ENCODE measurements around the gene INTS3.

The INTS3 gene, protein sequence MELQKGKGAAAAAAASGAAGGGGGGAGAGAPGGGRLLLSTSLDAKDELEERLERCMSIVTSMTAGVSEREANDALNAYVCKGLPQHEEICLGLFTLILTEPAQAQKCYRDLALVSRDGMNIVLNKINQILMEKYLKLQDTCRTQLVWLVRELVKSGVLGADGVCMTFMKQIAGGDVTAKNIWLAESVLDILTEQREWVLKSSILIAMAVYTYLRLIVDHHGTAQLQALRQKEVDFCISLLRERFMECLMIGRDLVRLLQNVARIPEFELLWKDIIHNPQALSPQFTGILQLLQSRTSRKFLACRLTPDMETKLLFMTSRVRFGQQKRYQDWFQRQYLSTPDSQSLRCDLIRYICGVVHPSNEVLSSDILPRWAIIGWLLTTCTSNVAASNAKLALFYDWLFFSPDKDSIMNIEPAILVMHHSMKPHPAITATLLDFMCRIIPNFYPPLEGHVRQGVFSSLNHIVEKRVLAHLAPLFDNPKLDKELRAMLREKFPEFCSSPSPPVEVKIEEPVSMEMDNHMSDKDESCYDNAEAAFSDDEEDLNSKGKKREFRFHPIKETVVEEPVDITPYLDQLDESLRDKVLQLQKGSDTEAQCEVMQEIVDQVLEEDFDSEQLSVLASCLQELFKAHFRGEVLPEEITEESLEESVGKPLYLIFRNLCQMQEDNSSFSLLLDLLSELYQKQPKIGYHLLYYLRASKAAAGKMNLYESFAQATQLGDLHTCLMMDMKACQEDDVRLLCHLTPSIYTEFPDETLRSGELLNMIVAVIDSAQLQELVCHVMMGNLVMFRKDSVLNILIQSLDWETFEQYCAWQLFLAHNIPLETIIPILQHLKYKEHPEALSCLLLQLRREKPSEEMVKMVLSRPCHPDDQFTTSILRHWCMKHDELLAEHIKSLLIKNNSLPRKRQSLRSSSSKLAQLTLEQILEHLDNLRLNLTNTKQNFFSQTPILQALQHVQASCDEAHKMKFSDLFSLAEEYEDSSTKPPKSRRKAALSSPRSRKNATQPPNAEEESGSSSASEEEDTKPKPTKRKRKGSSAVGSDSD

GRCh38 chr1:153727463-153728304 is at the start of gene INTS3:
TSS of gene INTS3 (plus strand) at chr1:153728050. CDS start at chr1:153728635, 585 bp downstream.
- peak; percentile 100 for DNase-seq (ENCODE audit: low read depth, low spot score)

- peak; percentile 50 for DNase-seq (ENCODE audit: low read depth, low spot score)
These were observed 49.1 kb upstream of the INTS3 start, which contains the start of gene NPR1 for GRCh38 chr1:153678519-153679336. TSS of gene NPR1 (plus strand) at chr1:153678688. CDS start at chr1:153679109, 421 bp downstream.

DNA sequence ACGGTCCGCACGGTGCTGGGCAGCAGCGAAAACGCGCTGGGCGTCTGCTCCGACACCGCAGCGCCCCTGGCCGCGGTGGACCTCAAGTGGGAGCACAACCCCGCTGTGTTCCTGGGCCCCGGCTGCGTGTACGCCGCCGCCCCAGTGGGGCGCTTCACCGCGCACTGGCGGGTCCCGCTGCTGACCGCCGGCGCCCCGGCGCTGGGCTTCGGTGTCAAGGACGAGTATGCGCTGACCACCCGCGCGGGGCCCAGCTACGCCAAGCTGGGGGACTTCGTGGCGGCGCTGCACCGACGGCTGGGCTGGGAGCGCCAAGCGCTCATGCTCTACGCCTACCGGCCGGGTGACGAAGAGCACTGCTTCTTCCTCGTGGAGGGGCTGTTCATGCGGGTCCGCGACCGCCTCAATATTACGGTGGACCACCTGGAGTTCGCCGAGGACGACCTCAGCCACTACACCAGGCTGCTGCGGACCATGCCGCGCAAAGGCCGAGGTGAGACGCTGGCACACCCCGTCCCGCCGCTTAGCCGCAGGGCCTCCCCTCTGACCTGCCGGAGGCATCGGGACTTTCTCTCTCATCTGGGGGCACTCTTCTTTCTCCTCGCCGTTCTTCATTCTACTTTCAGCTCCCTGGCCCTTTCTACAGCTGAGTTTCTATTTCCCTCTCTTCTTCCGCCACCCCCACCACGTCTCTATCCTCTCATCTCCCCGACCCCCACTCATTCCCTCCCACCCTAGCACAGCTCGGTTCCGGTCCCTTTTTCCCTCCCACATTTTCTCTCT is 48.3 kb upstream of the INTS3 start:
- DNase-seq (ENCODE audit: low read depth, low spot score): peak; percentile 42

DNA sequence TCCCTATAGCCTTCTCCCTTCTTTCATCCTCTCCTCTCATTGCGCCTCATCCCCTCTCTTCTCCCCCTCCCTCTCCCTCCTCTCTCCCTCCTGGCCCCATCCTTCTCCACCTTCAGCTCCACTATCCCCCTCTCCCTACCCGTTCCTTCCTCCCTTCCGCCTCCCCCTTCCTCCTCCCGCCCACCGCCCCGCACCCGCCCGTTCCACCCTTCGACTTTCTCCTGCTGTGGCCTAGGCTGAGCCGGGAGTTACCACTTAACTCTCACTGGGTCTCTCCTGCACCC is 47.8 kb upstream of the INTS3 start:
- DNase-seq (ENCODE audit: low read depth, low spot score): no peak

DNA sequence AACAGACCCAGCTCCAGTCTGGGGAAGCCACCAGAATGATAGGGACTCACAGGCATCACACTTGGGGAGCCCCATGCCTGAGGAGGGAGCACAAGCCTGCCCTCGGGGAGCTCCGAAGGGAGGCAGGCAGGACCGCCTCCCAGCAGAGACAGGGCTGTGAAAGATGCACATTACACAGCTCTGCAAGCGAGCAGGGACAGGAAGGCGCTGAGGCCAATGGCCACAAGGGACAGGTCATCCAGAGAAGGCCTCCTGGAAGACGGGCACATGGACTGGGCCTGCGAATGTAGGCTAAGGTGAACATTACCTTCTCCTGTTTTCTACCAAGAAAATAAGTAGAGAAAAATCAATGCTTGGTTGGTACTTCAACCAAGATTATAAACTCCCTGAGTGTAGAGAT is 45.1 kb upstream of the INTS3 start:
- no peak for DNase-seq (ENCODE audit: low read depth, low spot score)

GRCh38 chr1:153683854-153684253 is 44.0 kb upstream of the INTS3 start:
- DNase-seq (ENCODE audit: low read depth, low spot score): no peak

GRCh38 chr1:153684892-153685291 is 43.0 kb upstream of the INTS3 start:
- DNase-seq (ENCODE audit: low read depth, low spot score): no peak

DNA sequence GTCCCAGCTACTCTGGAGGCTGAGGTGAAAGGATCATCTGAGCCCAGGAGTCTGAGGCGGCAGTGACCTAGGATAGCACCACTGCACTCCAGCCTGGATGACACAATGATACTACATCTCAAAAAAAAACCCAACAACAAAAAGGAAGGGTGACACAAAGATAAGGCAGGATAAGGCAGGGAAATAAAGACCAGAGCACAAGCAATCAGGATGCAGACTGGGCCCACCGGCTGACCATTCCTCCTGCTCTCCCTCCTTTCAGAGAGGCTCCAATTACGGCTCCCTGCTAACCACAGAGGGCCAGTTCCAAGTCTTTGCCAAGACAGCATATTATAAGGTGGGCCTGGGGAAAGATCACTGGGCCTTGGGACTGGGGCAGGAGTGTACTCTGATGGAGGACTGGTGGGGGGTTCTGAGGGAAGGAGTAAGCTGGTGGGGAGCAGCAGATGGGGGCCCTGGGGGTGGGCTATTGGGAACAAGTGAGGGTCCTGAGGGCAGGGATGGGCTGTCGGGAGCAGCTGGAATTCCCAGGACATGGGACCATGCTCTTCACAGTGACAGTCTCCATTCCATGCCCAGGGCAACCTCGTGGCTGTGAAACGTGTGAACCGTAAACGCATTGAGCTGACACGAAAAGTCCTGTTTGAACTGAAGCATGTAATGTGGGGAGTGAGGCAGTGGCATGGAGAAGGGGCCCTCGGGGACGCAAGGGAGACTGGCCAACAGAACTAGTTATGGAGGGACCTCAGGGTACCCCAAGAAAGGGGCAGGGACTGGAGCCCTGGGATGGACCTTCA is 42.1 kb upstream of the INTS3 start:
- no peak for DNase-seq (ENCODE audit: low read depth, low spot score)

DNA sequence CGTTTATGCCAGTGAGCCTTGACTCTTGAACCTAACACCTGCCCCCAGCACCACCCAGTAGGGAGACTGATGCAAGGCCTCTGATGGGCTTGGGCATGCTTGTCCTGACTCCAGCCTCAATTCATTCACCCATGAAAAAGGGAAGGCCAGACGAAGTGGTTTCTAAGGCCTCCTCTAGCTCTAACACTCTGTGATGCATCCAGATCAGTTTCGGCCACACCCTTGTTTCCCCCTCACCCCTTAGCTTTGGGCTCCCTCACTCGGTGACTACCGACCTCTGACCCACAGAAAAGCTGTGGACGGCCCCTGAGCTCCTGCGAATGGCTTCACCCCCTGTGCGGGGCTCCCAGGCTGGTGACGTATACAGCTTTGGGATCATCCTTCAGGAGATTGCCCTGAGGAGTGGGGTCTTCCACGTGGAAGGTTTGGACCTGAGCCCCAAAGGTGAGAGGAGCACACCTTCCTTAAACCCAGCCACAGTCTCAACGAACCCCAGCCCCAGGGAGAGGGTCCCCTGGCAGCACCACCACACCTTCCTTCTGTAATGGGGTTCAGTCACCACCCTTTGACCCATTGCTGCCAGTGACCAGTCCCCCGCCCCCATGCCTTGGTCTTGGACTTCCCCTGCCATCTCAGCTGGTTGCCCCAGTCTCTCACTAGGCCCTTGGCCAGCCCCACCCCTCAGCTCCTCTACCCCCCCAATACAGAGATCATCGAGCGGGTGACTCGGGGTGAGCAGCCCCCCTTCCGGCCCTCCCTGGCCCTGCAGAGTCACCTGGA is 40.3 kb upstream of the INTS3 start:
- no peak for DNase-seq (ENCODE audit: low read depth, low spot score)

- no peak for DNase-seq (ENCODE audit: low read depth, low spot score)
These were observed 39.6 kb upstream of the INTS3 start for GRCh38 chr1:153688276-153688675.

GRCh38 chr1:153688736-153689328 is 39.0 kb upstream of the INTS3 start:
- DNase-seq (ENCODE audit: low read depth, low spot score): no peak

DNA sequence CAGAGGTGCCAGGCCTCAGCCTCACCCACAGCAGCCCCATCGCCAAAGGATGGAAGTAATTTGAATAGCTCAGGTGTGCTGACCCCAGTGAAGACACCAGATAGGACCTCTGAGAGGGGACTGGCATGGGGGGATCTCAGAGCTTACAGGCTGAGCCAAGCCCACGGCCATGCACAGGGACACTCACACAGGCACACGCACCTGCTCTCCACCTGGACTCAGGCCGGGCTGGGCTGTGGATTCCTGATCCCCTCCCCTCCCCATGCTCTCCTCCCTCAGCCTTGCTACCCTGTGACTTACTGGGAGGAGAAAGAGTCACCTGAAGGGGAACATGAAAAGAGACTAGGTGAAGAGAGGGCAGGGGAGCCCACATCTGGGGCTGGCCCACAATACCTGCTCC is 34.4 kb upstream of the INTS3 start:
- no peak for DNase-seq (ENCODE audit: low read depth, low spot score)

GRCh38 chr1:153696741-153697140 is 31.1 kb upstream of the INTS3 start:
- DNase-seq (ENCODE audit: low read depth, low spot score): no peak

GRCh38 chr1:153697191-153698019 is 30.4 kb upstream of the INTS3 start:
- peak; percentile 62 for DNase-seq (ENCODE audit: low read depth, low spot score)

GRCh38 chr1:153698020-153698922 is 29.6 kb upstream of the INTS3 start:
- DNase-seq (ENCODE audit: low read depth, low spot score): no peak
